Lower leg skin (tissue), 4 donors: ENCODE data around the gene DECR2. TPM values are rescaled to one million over a fixed set of nuclear protein-coding genes. Genes with fewer than 3 reads are reported as not detected.

Experiments
- DNase-seq, 2 donors: peaks; one replicate each; pipeline ENCODE4 v3.0.0-alpha.2; 2019; ENCODE audit warnings: low spot score in 2 of 2
- H3K4me3 ChIP-seq: fragments of 200-600 bp; sonication (generic); 2 replicates; pipeline ENCODE4 v1.5.1; 2017; ENCODE audit warnings: mild to moderate bottlenecking, low read depth; ENCODE audit not compliant: poor library complexity, severe bottlenecking
- POLR2A ChIP-seq, 2 donors: fragments of 450-650 bp; IDR thresholded peaks; one replicate each; pipeline ENCODE4 v1.6.1; 2016 to 2017; ENCODE audit warnings: antibody characterized with exemption in 2 of 2, mild to moderate bottlenecking in 1 of 2, moderate library complexity in 1 of 2
- WGBS, 2 donors: methylation state at CpG; one replicate each; pipeline ENCODE4 v1.1.5; 2018; 5-methylcytosine and 5-hydroxymethylcytosine counted together
- intact Hi-C: fragments of 100-400 bp; cut with DNase I; formaldehyde crosslinking; loops from one replicate; pipeline ENCODE4 v1.15.0; 2023; ENCODE audit warnings: low total_unique reads
- total RNA-seq, 4 donors: library from RNA; depleted of rRNA; stranded (reverse); fragments of >200 nt; gene quantifications; one replicate each; pipeline ENCODE4 v1.1.0, GENCODE V29; 2016
- TF ChIP-seq, protein P1 (sequence below), 3 donors: fragments of 450-650 bp; IDR thresholded peaks; one replicate each; pipeline ENCODE4 v1.5.1; 2016; ENCODE audit warnings: antibody characterized with exemption in 3 of 3, mild to moderate bottlenecking in 3 of 3, moderate library complexity in 2 of 3

Gene DECR2
- total RNA-seq, 4 donors from 2014 or later = 14.0 to 21.0 (median 18.8) TPM

GRCh38 chr16:354971-355461 is 46.7 kb upstream of the DECR2 start:
- intact Hi-C loops = no loop called here
- TF ChIP-seq, protein P1, sequence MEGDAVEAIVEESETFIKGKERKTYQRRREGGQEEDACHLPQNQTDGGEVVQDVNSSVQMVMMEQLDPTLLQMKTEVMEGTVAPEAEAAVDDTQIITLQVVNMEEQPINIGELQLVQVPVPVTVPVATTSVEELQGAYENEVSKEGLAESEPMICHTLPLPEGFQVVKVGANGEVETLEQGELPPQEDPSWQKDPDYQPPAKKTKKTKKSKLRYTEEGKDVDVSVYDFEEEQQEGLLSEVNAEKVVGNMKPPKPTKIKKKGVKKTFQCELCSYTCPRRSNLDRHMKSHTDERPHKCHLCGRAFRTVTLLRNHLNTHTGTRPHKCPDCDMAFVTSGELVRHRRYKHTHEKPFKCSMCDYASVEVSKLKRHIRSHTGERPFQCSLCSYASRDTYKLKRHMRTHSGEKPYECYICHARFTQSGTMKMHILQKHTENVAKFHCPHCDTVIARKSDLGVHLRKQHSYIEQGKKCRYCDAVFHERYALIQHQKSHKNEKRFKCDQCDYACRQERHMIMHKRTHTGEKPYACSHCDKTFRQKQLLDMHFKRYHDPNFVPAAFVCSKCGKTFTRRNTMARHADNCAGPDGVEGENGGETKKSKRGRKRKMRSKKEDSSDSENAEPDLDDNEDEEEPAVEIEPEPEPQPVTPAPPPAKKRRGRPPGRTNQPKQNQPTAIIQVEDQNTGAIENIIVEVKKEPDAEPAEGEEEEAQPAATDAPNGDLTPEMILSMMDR (IDR thresholded peaks at IDR 0.05) = no peak
- TF ChIP-seq POLR2A (IDR thresholded peaks at IDR 0.05) = no peak
- H3K4me3 ChIP-seq = no peak overlapping the region
- WGBS, 2 donors = 74 to 86% methylated on average over 10 of the region's 10 CpGs
- no peak for DNase-seq

- H3K4me3 ChIP-seq = no peak overlapping the region
- DNase-seq = no peak
- TF ChIP-seq POLR2A (IDR thresholded peaks at IDR 0.05) = no peak
- TF ChIP-seq, protein P1 (IDR thresholded peaks at IDR 0.05) = no peak
- intact Hi-C loops = no loop called here
- WGBS, 2 donors = 69 to 73% methylated on average over 11 to 12 of the region's 12 CpGs
Observed at GRCh38 chr16:356741-357140, 44.9 kb upstream of the DECR2 start.

DNA sequence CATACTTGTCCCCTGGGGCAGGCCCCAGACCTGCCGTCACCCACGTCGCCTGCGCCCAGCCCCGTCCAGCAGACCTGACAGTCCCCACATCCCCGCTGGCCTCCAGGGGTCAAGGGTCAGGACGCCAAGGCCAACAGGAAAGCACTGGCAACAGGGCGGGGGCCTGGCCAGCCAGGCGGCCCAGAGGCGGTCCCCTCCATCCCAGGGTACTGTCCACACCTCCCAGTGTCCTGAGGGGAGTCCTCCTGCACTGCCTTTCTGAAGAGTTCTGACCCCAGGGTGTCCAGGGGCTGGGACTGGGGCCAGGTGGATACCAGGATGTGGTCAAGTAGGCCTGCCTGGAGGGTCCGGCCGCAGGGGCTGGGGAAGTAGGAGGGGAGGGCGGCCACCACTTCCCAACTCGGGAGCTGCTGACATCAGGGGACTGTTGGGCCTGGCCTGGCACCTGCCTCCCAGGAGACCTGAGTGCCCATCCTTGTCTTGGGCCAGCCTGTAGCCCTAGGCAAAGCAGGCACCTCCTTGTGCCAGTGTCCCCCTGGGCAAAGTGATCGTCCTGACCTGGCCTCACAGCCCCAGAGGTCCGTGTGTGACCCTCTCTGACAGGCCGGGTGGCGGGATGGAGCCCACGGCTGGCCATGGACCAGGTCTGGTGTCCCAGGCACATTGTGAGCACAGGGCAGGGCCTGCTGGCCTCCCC is 42.5 kb upstream of the DECR2 start:
- intact Hi-C loops = no loop called here
- WGBS, 2 donors = 84 to 87% methylated on average over 17 to 18 of the region's 19 CpGs
- DNase-seq = no peak
- H3K4me3 ChIP-seq = no peak overlapping the region
- TF ChIP-seq, protein P1 (IDR thresholded peaks at IDR 0.05) = no peak
- TF ChIP-seq POLR2A (IDR thresholded peaks at IDR 0.05) = no peak

DNA sequence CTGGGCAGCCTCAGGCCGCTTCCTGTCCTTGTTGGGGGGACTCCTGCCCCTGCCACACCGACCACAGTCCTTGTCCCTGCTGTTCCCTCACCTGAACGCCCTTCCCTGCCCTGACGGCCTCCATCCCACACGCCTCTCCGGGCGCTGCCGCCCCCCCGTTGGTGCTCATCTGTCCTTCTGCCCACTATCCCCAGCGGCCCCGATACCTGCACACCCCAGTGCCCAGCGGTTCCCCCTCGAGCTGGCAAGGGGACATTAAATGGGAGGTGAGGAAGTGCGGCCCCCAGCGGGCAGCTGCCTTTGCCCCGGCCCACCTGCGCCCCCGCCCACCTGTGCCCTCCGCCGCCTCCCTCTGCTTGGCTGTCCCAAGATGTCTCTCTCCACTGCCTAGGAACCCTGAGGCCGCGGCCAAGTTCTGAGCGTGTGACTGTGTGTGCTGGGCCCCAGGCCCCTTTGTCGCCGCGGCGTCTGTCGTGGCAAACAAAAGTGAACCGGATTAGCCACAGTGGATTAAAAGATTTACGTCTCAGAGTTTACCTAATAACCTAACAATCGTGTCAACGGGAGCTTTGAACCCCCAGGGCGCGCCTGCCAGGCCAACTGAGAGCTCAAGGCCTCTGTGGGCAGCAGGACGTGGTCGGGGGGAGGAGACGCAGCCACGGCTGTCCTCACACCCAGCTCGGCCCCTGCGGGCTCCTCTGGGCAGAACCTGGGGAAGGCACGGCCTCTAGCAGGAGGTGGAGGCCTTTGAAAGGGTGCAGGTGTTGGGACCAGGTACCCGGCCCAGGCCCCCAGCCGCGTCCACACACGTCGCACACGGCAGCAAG is 41.6 kb upstream of the DECR2 start:
- intact Hi-C loops = no loop called here
- DNase-seq = no peak
- H3K4me3 ChIP-seq = no peak overlapping the region
- no peak for TF ChIP-seq POLR2A (IDR thresholded peaks at IDR 0.05)
- TF ChIP-seq, protein P1 (IDR thresholded peaks at IDR 0.05) = no peak
- WGBS, 2 donors = 88 to 90% methylated on average over 40 to 44 of the region's 47 CpGs

DNA sequence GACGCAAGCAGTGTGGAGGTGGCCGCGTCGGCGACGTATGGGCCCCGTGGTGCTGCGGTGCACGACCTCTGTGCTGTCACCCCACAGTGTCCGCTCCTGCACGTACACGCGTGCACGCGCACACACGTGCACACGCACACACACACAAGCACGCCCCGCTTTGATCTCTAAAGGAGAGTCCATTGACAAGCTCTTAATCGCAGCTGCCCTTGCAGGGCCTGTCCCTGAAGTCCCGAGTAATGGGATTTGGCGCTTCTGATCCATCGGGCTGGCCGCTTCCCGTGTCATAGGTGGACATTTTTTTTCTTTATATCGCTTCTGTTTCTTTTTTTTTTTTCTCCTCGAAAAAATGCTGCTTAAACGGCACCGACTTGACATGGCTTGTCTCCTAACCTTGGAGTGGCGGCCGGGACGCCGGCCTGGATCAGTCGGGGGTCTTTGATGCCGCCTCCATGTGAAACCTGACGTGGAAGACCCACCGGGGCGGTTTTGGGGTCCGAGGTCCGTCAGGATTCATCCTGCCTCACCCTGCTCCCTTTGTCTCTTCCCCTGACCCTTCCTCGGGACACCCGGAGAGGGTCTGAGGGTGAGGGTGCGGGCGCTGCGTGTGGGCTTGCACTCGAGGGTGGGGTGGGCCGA is 40.9 kb upstream of the DECR2 start:
- no peak for DNase-seq
- WGBS, 2 donors = 86 to 89% methylated on average over 46 to 47 of the region's 47 CpGs
- intact Hi-C loops = no loop called here
- TF ChIP-seq POLR2A (IDR thresholded peaks at IDR 0.05) = no peak
- TF ChIP-seq, protein P1 (IDR thresholded peaks at IDR 0.05) = no peak
- H3K4me3 ChIP-seq = no peak overlapping the region
